ENCODE measurements around the gene WDR17.

Gene WDR17

DNA sequence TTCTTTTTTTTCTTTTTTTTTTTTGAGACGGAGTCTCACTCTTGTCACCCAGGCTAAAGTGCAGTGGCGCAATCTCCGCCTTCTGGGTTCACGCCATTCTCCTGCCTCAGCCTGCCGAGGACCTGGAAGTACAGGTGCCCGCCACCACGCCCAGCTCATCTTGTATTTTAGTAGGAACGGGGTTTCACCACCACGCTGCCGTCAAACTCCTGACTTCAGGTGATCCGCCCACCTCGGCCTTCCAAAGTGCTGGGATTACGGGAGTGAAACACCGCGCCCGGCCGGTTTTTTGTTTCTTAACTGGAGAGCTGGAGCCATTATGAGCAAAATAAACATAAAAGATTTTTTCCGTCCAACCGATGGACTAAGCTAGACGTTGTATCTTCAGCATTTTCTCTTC, 1.9 kb upstream of the WDR17 start:
- H3K27ac ChIP-seq (ENCODE audit: low read depth, low read length), result no peak overlapping the region
- H3K9me2 ChIP-seq (replicated peaks; ENCODE audit: control insufficient read depth, low read length), result no peaks in the 10 kb centered on the region
- H3F3A ChIP-seq (ENCODE audit: control insufficient read depth, insufficient read depth), result peaks cover 4% of the 10 kb centered on the region; the same call in 1 of the 2 replicates
- H3K4me3 ChIP-seq (ENCODE audit: low read length), result no peak overlapping the region
- no peaks in the 10 kb centered on the region for H3K79me2 ChIP-seq (ENCODE audit: control insufficient read depth, low read length)
- no peaks in the 10 kb centered on the region for H3K27me3 ChIP-seq (ENCODE audit: control insufficient read depth, low read length)
- no peaks in the 10 kb centered on the region for H3K9me3 ChIP-seq (ENCODE audit: control insufficient read depth, insufficient read depth, low read length)
- no peak overlapping the region for H3K4me2 ChIP-seq (ENCODE audit: low read length)
- peaks cover 17% of the 10 kb centered on the region for H3K4me1 ChIP-seq (ENCODE audit: control insufficient read depth, low read length)
- no peaks in the 10 kb centered on the region for H4K20me1 ChIP-seq (ENCODE audit: control insufficient read depth, insufficient read depth, low read depth, low read length)
- TF ChIP-seq, protein P1, sequence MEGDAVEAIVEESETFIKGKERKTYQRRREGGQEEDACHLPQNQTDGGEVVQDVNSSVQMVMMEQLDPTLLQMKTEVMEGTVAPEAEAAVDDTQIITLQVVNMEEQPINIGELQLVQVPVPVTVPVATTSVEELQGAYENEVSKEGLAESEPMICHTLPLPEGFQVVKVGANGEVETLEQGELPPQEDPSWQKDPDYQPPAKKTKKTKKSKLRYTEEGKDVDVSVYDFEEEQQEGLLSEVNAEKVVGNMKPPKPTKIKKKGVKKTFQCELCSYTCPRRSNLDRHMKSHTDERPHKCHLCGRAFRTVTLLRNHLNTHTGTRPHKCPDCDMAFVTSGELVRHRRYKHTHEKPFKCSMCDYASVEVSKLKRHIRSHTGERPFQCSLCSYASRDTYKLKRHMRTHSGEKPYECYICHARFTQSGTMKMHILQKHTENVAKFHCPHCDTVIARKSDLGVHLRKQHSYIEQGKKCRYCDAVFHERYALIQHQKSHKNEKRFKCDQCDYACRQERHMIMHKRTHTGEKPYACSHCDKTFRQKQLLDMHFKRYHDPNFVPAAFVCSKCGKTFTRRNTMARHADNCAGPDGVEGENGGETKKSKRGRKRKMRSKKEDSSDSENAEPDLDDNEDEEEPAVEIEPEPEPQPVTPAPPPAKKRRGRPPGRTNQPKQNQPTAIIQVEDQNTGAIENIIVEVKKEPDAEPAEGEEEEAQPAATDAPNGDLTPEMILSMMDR (IDR thresholded peaks at IDR 0.05; ENCODE audit: low read depth, low read length, poor library complexity, severe bottlenecking), result no peak
- no peak for TF ChIP-seq EZH2phosphoT487 (IDR thresholded peaks at IDR 0.05; ENCODE audit: borderline replicate concordance, low read length)
- H3K36me3 ChIP-seq (ENCODE audit: control insufficient read depth, low read length), result no peaks in the 10 kb centered on the region

DNA sequence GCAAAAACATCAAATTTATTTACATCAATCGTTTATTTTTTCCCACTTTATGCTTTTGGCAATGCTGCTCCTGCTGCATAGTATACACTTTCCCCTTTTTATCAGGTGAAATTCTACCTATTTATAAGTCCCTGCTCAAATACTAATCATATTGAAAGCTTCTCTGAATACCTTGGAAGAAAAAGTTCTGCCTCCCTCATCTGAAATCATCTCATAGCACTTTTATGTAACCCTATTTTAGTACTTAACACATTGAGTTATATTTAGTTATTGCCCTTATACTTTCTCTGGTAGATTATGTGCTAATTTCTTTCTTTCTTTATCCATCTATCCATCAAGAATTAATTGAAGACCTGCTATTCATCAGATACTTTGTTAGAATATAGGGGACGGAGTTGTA, 1.1 kb upstream of the WDR17 start:
- TF ChIP-seq, protein P1 (IDR thresholded peaks at IDR 0.05; ENCODE audit: low read depth, low read length, poor library complexity, severe bottlenecking), result no peak
- no peak for TF ChIP-seq EZH2phosphoT487 (IDR thresholded peaks at IDR 0.05; ENCODE audit: borderline replicate concordance, low read length)
- Histone ChIP-seq H3K9me2 (replicated peaks; ENCODE audit: control insufficient read depth, low read length) (no peaks in the 10 kb centered on the region), H3K79me2 (ENCODE audit: control insufficient read depth, low read length) (no peaks in the 10 kb centered on the region), H3K27me3 (ENCODE audit: control insufficient read depth, low read length) (no peaks in the 10 kb centered on the region), H3K4me3 (ENCODE audit: low read length) (no peak overlapping the region), H3K4me1 (ENCODE audit: control insufficient read depth, low read length) (peaks cover 17% of the 10 kb centered on the region), H4K20me1 (ENCODE audit: control insufficient read depth, insufficient read depth, low read depth, low read length) (no peaks in the 10 kb centered on the region), H3K9me3 (ENCODE audit: control insufficient read depth, insufficient read depth, low read length) (no peaks in the 10 kb centered on the region), H3F3A (ENCODE audit: control insufficient read depth, insufficient read depth) (peaks cover 4% of the 10 kb centered on the region; the same call in 1 of the 2 replicates), H3K4me2 (ENCODE audit: low read length) (no peak overlapping the region), H3K27ac (ENCODE audit: low read depth, low read length) (no peak overlapping the region), H3K36me3 (ENCODE audit: control insufficient read depth, low read length) (no peaks in the 10 kb centered on the region)

DNA sequence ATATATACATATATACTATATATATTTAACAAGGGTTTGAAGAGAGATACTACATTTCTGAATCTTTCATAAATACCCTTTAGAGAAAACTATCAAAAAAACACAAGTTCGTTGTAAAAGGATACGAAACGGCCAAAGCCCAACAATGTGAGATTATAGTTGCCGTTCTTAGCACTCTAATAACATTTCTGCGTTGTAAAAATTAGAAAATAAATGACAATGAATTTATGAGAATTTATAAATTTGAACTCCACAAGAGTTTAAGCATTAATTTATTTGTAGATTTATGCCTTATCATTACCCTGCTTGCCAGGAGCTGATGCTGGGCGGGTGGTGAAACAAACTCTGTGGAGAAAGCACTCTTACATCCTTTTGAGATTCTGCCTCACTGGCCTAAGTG, 1.1 kb downstream of the WDR17 start:
- no peaks in the 10 kb centered on the region for H3K27me3 ChIP-seq (ENCODE audit: control insufficient read depth, low read length)

More for the DNA sequence above, 1.1 kb downstream of the WDR17 start:
- H3F3A ChIP-seq (ENCODE audit: control insufficient read depth, insufficient read depth), result peaks cover 4% of the 10 kb centered on the region; the same call in 1 of the 2 replicates
- H3K4me3 ChIP-seq (ENCODE audit: low read length), result no peak overlapping the region
- peak overlapping the region; percentile 81 for H3K4me2 ChIP-seq (ENCODE audit: low read length)
- H4K20me1 ChIP-seq (ENCODE audit: control insufficient read depth, insufficient read depth, low read depth, low read length), result no peaks in the 10 kb centered on the region
- TF ChIP-seq EZH2phosphoT487 (IDR thresholded peaks at IDR 0.05; ENCODE audit: borderline replicate concordance, low read length), result no peak
- TF ChIP-seq, protein P1 (IDR thresholded peaks at IDR 0.05; ENCODE audit: low read depth, low read length, poor library complexity, severe bottlenecking), result no peak
- no peaks in the 10 kb centered on the region for H3K79me2 ChIP-seq (ENCODE audit: control insufficient read depth, low read length)
- no peaks in the 10 kb centered on the region for H3K36me3 ChIP-seq (ENCODE audit: control insufficient read depth, low read length)
- H3K4me1 ChIP-seq (ENCODE audit: control insufficient read depth, low read length), result peaks cover 17% of the 10 kb centered on the region
- no peak overlapping the region for H3K27ac ChIP-seq (ENCODE audit: low read depth, low read length)
- H3K9me3 ChIP-seq (ENCODE audit: control insufficient read depth, insufficient read depth, low read length), result no peaks in the 10 kb centered on the region
- no peaks in the 10 kb centered on the region for H3K9me2 ChIP-seq (replicated peaks; ENCODE audit: control insufficient read depth, low read length)

All from DOHH2 (cell line).